HG03521 (cell line): Measurements from ENCODE around the gene TRIM6.
"Not testable (repeated sequence)": the region's sequence is repeated elsewhere in the genome, so short reads cannot be mapped to it uniquely, and the experiment has no call there.

Source experiments
- ATAC-seq: cut with Tn5 transposase; IDR thresholded peaks from one replicate; pipeline ENCODE4 v1.9.1; 2021; ENCODE audit warnings: mild to moderate bottlenecking, moderate library complexity; ENCODE audit not compliant: unreplicated experiment

TRIM6 gene

DNA sequence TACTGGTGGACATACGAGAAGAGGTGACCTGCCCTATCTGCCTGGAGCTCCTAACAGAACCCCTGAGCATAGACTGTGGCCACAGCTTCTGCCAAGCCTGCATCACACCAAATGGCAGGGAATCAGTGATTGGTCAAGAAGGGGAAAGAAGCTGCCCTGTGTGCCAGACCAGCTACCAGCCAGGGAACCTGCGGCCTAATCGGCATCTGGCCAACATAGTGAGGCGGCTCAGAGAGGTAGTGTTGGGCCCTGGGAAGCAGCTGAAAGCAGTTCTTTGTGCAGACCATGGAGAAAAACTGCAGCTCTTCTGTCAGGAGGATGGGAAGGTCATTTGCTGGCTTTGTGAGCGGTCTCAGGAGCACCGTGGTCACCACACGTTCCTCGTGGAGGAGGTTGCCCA is 6.9 kb downstream of the TRIM6 start:
- no peak for ATAC-seq

DNA sequence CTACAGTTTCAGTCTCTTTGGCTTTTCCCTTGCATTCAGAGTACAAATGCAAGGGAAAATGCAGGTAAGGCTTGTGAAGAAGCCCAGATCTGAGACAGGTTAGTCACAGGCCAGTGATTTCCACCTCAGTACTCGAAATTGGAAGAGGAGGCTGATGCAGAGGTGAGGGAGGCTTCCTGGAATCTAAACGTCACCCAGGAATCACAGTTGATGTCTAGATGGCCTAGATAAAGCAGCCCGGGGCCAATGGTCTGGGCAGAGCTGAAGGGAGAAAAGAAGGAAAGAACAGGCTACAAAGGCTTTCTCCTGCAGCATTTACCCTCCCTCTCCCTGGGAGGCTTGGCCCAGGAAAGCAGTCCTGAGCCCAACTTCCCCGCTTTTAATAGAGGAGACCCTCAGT is 8.5 kb downstream of the TRIM6 start:
- ATAC-seq = no peak

DNA sequence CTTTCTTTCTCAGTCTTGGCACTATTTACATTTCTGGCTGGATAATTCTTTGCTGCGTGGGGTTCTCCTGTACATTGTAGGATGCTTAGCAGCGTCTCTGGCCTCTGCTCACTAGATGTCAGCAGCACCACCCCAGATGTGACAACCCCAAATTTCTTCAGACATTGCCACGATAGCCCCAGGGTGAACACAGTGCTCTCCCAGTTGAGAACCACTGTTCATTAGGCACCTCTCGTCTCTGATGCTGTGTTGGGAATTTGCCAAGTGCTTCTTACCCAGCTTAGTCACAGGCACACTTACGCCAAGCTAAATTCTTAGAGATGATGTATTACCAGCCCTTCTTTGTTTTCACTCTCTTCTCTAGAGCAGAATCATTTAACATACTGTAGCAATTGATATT is 9.4 kb downstream of the TRIM6 start:
- no peak for ATAC-seq

DNA sequence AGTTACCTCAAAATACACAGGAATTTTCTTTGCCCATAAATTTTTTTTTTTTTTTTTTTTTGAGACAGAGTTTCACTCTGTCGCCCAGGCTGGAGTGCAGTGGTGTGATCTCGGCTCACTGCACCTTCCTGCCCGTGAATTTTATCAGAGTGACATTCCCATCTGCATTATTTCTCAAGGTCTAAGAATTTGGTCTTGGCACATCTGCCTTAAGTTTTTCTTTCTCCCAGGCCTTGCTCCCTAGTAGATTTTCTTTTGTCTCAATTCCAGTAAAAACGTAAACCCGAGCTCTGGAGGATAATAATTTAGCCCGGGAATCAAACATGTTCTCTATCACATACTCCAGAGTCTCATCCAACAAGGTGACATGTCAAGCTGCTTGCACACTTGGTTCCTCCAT is 12.4 kb downstream of the TRIM6 start:
- ATAC-seq = no peak

DNA sequence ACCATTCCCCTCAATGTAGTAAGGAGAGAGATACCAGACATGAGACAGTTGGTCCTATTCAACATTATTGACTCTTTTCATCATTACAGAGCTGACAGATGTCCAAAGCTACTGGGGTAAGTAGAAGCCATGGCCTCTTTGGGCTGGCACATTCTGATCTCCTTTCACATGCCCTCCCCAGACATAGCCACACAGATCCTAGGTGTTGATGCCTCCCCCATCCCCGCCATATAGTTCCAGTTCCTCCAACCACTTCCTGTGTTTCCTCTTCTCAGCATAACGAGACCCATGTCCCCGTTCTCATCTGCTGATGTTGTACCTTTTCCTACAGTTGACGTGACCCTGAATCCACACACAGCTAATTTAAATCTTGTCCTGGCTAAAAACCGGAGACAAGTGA is 14.0 kb downstream of the TRIM6 start:
- no peak for ATAC-seq

DNA sequence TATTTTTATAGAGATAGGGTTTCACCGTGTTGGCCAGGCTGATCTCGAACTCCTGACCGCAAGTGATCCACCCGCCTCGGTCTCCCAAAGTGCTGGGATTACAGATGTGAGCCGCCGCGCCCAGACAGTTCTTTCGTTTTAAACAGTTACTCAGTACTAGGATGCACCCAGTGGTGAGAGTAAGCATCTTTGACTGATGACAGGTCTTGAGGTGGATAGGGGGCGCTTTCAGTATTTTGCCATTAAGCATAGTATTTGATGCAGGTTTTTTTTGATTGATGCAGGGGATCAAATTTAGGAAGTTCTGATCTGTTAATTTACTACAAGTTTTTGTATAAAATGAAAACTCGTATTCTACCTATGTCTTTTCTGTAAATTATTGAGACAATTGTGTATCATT is 15.2 kb downstream of the TRIM6 start:
- ATAC-seq = no peak

DNA sequence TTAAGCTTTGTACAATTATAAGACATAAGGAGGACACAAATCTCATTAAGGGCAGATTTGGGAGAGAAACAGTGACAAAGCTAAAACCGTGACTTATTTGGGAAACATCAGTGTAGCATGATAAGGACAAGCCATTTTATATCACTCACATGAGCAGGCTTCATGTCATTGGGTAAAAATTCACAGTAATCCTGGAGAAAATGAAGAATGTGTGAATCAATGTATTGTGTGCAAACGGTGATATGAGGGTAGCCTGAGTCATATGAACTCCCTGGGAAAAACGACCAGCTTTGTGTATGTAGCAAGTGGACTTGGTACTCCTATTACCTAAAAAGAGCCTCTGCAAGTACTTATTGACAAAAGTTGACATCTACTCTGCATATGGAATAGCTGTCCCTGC is 22.4 kb downstream of the TRIM6 start:
- no peak for ATAC-seq

DNA sequence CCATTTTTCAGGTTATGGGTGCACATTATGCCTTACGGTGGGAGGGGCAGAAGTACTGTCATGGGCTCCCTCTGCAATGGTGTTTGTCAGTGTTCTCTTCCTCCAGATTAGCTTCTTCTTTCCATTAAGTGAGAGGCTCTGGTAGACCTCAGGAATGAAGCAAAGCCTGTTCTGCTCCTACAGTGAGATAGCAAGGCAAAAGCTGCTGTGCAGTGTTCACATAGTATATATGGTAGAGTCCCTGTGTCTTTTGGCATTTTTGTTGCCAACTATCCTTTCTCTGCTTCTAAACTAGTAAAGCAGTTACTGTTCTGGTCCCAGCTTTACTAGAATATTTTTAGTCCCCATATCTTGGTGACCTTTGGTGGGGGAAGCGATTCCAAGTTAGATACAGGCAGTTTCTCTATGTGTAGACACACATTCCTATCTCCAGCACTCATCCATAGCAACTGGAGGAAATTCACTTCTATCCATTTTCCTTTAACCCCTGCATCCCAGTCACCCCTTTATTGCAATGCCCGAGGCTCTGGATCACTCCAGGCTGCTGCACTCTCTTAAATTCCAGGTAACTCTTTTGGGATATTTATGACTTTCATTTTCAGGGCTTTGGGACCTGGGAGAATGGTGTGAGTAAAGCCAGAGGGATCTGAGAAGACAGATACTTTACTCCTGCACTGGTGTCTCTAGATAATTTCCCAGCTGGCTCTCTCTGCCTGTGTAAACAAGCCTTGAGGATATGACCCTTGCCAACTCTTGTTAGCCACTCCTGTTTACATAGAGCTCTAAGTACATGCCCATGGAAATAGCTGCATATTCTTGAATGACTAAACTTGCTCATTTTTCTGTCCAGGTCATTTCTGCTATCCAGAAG is 24.4 kb downstream of the TRIM6 start:
- no peak for ATAC-seq

DNA sequence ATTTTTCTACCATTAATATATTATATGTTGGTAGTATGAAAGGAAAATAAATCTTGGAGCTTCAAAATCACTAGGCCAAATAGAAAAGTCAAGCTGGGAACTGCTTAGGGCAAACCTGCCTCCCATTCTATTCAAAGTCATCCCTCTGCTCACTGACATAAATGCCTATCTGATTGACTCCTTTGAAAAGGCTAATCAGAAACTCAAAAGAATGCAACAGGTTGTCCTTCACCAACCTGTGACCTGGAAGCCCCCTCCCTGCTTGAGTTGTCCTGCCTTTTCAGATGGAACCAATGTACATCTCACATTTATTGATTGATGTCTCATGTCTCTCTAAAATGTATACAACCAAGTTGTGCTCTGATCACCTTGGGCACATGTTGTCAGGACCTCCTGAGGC is 25.1 kb downstream of the TRIM6 start:
- ATAC-seq = no peak

DNA sequence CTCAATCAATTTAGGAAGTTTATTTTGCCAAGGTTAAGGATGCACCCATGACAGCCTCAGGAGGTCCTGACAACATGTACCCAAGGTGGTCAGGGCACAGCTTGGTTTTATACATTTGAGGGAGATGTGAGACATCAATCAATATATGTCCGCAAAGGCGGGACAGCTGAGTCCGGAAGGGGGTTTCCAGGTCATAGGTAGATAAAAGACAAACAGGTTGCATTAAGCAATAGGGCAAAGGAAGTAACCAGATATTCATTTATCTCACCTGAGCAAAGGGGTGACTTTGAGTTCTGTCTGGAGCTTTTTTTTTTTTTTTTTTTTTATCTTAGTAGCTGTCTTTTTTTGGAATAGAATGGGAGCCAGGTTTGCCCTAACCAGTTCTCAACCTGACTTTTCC is 26.4 kb downstream of the TRIM6 start:
- ATAC-seq = no peak

DNA sequence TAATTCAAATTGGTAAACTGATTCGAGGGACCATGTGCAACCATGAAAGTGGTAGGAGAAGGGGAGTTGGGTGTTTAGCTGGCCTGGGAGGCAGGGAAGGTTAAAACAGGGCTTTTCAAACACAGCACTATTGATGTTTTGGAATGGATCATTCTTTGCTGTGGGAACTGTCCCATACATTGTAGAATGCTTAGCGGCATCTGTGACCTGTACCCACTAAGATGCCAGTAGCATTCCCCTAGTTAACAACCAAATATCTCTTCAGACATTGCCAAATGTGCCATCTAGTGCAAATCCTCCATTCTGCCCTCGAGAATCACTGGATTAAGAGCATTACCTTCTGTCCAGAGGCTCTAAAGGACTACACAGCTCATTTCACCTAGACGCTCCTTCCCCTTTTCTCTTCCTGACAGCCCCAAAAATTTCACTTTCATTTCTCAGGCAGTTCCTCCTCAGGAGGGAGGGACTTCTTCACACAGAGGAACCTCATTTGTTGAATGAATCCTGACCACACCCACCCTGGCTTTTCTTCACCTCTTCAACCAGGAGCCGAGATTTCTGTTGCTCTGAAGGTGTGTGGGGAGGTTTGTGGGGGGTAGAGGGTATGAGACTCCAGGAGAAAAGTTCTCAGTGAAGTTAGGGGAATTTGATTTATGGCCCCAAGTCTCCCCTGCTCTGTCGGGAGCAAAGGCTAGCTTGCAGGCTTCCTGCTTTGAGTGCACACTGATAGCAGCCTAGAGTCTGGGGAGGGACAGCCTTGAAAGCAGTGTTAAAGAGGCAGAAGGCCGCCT is 28.2 kb downstream of the TRIM6 start, which contains the start of gene TRIM34:
TRIM34 (plus strand) TSS at position 513 of the 791 bp plus-strand sequence. CDS start 7,331 bp downstream, outside the sequence.
- ATAC-seq = peak; percentile 98

DNA sequence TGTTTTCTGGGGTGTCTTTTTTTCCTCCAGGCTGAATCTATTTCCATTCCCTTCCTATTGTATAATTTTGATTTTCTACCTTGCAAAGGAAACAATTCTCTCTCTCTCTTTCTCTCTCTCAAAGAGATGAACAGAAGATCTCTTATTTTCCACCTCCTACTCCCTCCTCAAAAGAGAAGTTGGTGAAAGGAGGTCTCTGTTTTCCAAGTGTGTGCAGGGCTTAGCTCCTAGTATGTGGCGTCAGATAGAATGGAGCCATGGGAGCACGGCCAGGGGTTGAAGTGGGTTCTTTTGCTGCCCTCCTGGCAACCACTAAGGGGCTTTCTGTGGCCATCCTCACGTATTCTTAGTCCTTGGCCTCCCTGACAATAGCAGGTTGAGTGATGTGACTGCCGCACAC is 28.8 kb downstream of the TRIM6 start:
- no peak for ATAC-seq

DNA sequence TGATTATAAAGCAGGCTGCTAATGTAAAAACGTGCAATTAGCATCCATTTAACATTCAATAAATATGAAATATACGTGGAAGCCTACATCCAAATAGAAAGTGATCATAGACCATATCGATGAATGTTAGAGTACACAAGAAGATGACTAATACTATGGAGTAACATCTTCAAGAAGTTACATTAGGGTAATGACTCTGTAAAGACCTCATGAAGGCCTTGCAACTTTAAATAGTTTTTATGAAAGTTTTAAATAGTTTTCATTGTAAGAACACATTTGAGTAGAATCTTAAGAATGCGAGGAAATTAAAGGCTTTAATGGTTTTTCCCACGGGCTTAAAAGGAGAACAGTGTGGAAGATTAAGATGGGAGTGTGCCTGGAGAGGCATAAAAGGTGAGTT is 29.8 kb downstream of the TRIM6 start:
- no peak for ATAC-seq

DNA sequence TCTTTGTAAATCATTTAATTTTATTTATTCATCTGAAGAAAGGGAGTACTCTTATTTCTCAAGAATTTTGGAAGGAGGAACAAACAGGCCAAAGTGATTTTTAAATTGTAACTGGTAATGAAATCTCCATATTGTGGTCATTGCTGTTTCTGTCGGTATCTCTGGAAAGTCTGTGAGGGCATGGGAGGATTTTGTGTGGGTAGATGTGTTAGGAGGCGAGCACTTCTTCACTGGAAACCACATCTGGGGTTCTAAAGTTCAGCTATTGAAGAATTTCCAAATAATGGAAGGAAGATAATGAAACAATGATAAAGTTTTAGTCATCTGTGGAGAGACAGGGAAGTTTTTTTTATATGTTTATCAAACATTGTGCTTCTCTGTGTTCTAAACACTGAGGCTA is 35.0 kb downstream of the TRIM6 start:
- no peak for ATAC-seq

DNA sequence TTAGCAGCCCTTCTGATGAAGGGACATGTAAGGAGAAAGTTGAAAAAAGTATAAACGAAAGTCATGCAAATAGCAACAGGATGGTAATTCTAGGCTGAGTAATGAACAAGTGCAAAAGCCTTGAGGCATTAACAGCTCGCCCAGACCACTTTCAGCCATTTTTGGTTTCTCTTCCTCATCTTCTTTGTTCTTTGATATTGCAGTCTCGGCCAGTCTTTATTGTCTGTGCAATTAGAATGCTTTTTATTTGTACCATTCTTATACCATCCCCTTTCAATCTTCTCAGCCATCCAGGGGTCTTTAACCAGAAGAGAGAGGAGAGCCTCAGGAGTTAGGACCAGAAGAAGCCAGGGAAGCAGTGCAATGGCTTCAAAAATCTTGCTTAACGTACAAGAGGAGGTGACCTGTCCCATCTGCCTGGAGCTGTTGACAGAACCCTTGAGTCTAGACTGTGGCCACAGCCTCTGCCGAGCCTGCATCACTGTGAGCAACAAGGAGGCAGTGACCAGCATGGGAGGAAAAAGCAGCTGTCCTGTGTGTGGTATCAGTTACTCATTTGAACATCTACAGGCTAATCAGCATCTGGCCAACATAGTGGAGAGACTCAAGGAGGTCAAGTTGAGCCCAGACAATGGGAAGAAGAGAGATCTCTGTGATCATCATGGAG is 35.7 kb downstream of the TRIM6 start:
- ATAC-seq = peak; percentile 94

DNA sequence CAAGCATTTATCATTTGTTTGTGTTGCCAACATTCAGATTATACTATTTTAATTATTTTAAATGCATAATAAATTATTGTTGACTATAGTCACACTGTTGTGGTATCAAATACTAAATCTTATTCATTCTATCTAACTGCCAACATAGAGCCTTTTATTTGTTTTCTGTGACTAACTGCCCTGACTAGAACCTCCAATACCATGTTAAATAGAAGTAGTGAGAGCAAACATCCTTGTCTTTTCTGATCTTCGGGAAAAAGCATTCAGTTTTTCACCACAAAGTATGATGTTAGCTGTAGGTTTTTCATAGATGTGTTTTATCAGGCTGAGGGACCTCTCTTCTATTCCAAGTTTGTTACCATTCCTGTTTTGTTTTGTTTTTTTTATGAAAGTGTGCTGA is 43.5 kb downstream of the TRIM6 start:
- no peak for ATAC-seq

DNA sequence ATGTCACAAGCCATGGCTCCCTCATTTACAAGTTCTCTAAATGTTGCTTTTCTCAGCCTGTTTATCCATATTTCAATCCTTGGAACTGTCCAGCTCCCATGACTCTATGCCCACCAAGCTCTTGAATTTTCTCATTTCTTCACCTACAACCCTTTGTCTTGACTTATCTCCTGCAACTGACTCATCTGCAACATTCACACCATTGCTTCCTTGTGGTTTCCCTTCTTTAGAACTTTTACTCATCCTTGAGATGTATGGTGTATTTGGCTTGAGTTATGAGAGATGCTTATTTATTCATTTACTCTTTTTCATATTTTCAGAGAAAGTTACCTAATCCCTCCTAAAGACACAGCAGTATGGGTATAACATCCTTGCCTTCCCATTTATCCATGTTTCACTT is 47.1 kb downstream of the TRIM6 start:
- ATAC-seq = no peak

DNA sequence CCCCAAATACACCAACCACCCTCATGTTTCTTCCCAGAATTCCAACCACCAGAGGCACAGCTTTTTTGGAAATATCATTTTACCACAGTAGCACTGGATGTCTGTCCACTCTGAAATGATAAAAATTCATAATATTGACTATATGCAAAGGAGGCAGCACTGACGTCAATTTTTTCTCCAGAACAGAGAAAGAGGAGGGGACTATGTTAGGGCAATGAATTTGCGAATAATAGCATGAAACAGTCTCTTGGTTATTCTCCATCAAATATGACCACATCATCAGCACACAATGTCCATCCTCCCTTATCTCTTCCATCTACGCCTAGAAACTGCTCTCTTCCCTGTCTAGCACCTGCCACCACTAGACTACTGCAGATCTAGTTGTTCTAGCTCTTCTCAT is 49.7 kb downstream of the TRIM6 start:
- ATAC-seq = no peak

DNA sequence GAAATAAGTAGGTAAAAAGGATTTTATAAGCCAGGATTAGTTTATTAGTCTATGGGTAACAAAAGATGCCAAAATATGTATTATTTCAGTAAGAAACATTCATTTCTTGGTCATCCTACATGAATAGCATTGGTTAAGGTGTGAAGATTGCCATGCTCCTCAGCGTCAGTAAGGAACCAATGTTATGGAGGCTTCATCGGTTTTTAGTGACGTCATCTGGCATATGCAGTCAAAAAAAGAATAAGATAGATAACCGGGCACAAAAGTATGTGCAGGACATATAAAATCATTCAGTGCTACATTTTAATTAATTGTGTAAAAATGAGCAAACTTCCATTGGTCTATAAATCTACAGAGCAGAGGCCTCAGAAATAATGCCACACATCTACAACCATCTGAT is 59.0 kb downstream of the TRIM6 start:
- ATAC-seq = no peak

DNA sequence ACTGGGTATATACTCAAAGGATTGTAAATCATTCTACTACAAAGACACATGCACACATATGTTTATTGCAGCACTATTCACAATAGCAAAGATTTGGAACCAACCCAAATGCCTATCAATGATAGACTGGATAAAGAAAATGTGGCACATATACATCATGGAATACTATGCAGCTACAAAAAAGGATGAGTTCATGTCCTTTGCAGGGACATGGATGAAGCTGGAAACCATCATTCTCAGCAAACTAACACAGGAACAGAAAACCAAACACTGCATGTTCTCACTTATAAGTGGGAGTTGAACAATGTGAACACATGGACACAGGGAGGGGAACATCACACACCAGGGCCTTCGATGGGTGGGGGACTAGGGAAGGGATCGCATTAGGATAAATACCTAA is 60.5 kb downstream of the TRIM6 start:
- not testable (repeated sequence) for ATAC-seq

DNA sequence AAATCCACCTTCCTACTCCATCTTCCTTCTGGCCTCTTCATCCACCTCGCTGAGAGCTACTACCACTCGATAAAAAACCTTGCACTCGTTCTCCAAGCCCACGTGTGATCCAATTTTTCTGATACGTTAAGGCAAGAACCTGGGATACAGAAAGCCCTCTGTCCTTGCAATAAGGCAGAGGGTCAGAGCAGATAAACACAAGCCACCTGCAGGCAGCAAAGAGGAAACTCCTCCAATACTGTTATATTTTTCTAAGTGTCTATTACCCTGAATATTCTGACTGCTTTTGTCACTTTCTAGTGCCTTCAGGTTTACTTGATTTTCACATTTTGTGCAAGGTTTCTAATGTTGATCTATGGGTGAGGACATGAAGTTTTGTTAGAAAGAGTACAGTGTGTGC is 61.9 kb downstream of the TRIM6 start:
- ATAC-seq = no peak
